ENCODE results near the gene ITPR1.

DNA sequence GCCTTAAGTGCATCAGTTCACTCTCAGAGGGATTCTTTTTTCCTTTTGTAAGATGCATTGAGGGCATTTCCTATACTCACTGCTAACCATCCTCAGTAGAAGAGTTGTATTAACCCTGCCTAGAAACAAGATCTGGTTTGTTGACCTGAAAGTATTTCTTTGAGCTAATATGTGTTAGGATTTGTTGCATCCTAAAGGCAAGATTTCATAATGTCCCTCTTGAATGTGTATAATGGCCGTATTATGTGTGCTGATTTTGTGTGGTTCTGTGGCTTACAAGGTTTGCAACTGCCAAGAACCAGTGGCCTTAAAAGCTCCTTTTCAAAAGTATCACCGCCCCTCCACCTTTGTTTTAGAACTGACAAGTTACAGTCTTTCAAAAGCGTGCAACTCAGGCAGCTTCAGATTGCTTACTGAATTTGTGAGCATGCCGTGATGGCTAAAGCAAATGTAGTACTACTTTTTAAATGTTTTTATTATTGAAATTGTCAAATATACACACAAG lies 304.1 kb downstream of the ITPR1 start:
- no peak for TF ChIP-seq POLR2A (IDR thresholded peaks at IDR 0.05)
- TF ChIP-seq, protein P1, sequence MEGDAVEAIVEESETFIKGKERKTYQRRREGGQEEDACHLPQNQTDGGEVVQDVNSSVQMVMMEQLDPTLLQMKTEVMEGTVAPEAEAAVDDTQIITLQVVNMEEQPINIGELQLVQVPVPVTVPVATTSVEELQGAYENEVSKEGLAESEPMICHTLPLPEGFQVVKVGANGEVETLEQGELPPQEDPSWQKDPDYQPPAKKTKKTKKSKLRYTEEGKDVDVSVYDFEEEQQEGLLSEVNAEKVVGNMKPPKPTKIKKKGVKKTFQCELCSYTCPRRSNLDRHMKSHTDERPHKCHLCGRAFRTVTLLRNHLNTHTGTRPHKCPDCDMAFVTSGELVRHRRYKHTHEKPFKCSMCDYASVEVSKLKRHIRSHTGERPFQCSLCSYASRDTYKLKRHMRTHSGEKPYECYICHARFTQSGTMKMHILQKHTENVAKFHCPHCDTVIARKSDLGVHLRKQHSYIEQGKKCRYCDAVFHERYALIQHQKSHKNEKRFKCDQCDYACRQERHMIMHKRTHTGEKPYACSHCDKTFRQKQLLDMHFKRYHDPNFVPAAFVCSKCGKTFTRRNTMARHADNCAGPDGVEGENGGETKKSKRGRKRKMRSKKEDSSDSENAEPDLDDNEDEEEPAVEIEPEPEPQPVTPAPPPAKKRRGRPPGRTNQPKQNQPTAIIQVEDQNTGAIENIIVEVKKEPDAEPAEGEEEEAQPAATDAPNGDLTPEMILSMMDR (IDR thresholded peaks at IDR 0.05): no peak
- no peak for TF ChIP-seq EP300 (IDR thresholded peaks at IDR 0.05)
- no peak for TF ChIP-seq POLR2AphosphoS5 (IDR thresholded peaks at IDR 0.05)
